PC-3 (cell line): ENCODE data around the gene GOLGA8R. TPM values are rescaled to one million over a fixed set of nuclear protein-coding genes. Genes with fewer than 3 reads are reported as not detected.
"Not testable (repeated sequence)": the region's sequence is repeated elsewhere in the genome, so short reads cannot be mapped to it uniquely, and the experiment has no call there.

ENCODE experiments used
- ATAC-seq: fragments of 200-7000 bp; cut with Tn5 transposase; 2 replicates; pipeline ENCODE4 v1.9.1; 2020; ENCODE audit warnings: mild to moderate bottlenecking, moderate library complexity
- BruUV-seq: library from RNA; stranded (reverse); fragments of 400-500 nt; replicated peaks from 2 replicates; lab custom pipeline; 2021; lab: Mats Ljungman, UMichigan
- CTCF ChIA-PET: fragments of 300-600 bp; sonication (Branson Sonifier 250); formaldehyde crosslinking; loops from one replicate; lab custom pipeline; 2022; ENCODE audit warnings: antibody characterized with exemption; lab: Charles Lee
- POLR2A ChIA-PET: fragments of 300-600 bp; sonication (Branson Sonifier 250); formaldehyde crosslinking; loops from one replicate; lab custom pipeline; 2022; ENCODE audit warnings: antibody characterized with exemption; ENCODE audit not compliant: unreplicated experiment; lab: Charles Lee
- DNase-seq: peaks from one replicate; pipeline ENCODE4 v3.0.0-alpha.2; 2015
- H2AFZ ChIP-seq: fragments of 300-600 bp; sonication (generic); 2 replicates; pipeline ENCODE4 v1.6.0; 2016; ENCODE audit warnings: antibody characterized with exemption, low read length
- H3F3A ChIP-seq: fragments of 300-600 bp; sonication (generic); one replicate; pipeline ENCODE4 v1.6.0; 2017; ENCODE audit warnings: antibody characterized with exemption, low read length, control low read depth, mild to moderate bottlenecking; ENCODE audit not compliant: unreplicated experiment
- H3K27ac ChIP-seq: fragments of 300-600 bp; sonication (generic); 2 replicates; pipeline ENCODE4 v1.5.1; 2016; ENCODE audit warnings: mild to moderate bottlenecking, low read length
- H3K27me3 ChIP-seq: fragments of 300-600 bp; sonication (generic); 2 replicates; pipeline ENCODE4 v1.6.1; 2016; ENCODE audit warnings: low read length, mixed read lengths
- H3K36me3 ChIP-seq: fragments of 300-600 bp; sonication (generic); 2 replicates; pipeline ENCODE4 v1.6.1; 2016; ENCODE audit warnings: low read depth, mixed run types, low read length, mixed read lengths
- H3K4me1 ChIP-seq: fragments of 300-600 bp; sonication (generic); 2 replicates; pipeline ENCODE4 v1.5.1; 2016; ENCODE audit warnings: low read length; ENCODE audit not compliant: insufficient read depth
- H3K4me2 ChIP-seq: fragments of 300-600 bp; sonication (generic); 2 replicates; pipeline ENCODE4 v1.6.0; 2016; ENCODE audit warnings: low read length
- H3K4me3 ChIP-seq: fragments of 300-600 bp; sonication (generic); 2 replicates; pipeline ENCODE4 v1.5.1; 2016; ENCODE audit warnings: mild to moderate bottlenecking, low read length, mixed read lengths
- H3K79me2 ChIP-seq: fragments of 300-600 bp; sonication (generic); 2 replicates; pipeline ENCODE4 v1.6.1; 2017; ENCODE audit warnings: low read length, mixed read lengths
- H3K9ac ChIP-seq: fragments of 300-600 bp; sonication (generic); 2 replicates; pipeline ENCODE4 v1.6.0; 2016; ENCODE audit warnings: mild to moderate bottlenecking, low read length
- H3K9me2 ChIP-seq: fragments of 300-600 bp; sonication (generic); replicated peaks from 2 replicates; pipeline ENCODE4 v1.6.1; 2016; ENCODE audit warnings: mixed run types, low read length, mixed read lengths
- H3K9me3 ChIP-seq: fragments of 300-600 bp; sonication (generic); 2 replicates; pipeline ENCODE4 v1.6.1; 2016; ENCODE audit warnings: low read length, mixed read lengths
- H4K20me1 ChIP-seq: fragments of 300-600 bp; sonication (generic); 2 replicates; pipeline ENCODE4 v1.6.1; 2016; ENCODE audit warnings: low read length, mixed read lengths
- intact Hi-C: fragments of 100-400 bp; cut with micrococcal nuclease; formaldehyde crosslinking; loops from 2 replicates; pipeline ENCODE4 v1.9.0; 2023
- total RNA-seq: library from RNA; depleted of rRNA; stranded (reverse); fragments of >200 nt; gene quantifications from 2 replicates; pipeline ENCODE4 v1.2.3, GENCODE V29; 2014; rRNA removed

GOLGA8R gene
- total RNA-seq, 1 experiment from 2014 or later: 0.07 TPM

- H4K20me1 ChIP-seq, H3K4me1 ChIP-seq, ATAC-seq, BruUV-seq, H3K9ac ChIP-seq, POLR2A ChIA-PET, H3K4me2 ChIP-seq, H3K27me3 ChIP-seq, H2AFZ ChIP-seq, CTCF ChIA-PET, H3K36me3 ChIP-seq, H3K9me3 ChIP-seq, H3K79me2 ChIP-seq, H3F3A ChIP-seq, H3K9me2 ChIP-seq, H3K4me3 ChIP-seq, DNase-seq, intact Hi-C loops, H3K27ac ChIP-seq: not testable (repeated sequence)
Measured at GRCh38 chr15:30355043-30355442, 59.0 kb downstream of the GOLGA8R start.

Other genes starting within 250 kb of the GOLGA8R start
- gene CHRFAM7A, start 20.7 kb downstream of the GOLGA8R start, total RNA-seq: 19.0 TPM in 1 of 2 replicates, not detected in the other
- gene GOLGA8Q, start 137.8 kb upstream of the GOLGA8R start, total RNA-seq: not detected in 2 replicates
- 0.84 and 1.0 TPM in 2 replicates for gene GOLGA8H, start 189.8 kb upstream of the GOLGA8R start, total RNA-seq